ENCODE data around the gene SLC7A8.
A peak's percentile ranks its signal among the peaks of the same experiment; 100 is the strongest.

DNA sequence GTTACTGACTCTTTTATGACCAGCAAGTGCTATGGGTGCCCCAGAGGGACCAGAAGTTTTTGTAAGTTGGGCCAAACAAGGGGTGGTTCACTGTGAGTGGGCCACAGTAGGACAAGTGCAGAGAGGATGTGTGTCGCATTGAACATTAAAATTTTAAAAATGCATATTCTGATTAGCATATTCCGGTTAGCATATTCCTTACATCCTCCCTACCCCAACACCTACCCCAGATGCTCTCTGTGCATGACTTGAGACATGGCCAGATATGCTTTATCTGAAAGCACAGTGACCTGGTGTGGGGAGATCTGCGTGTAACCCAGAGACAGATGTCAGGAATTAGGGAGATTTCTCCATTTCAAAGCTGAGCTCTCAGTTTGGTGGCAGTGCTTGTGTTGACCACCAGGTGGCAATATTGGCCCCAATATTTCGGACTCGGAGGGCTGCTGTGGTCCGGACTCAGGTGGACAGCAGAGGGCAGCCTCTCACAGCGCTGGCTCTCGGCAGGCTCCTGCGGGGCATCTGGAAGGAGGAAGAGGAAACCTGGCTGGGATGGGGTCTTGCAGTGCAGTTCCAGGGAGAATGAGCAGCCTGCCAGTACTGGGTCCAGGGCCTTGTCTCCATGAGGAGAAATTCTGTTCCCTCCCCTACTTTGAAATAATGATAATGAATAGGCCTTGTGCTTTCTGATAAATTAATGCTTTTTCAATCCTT lies 62.8 kb downstream of the SLC7A8 start:
- TF ChIP-seq YY1 (IDR thresholded peaks at IDR 0.05; ENCODE audit: low read depth) (no peak), RAD21 (IDR thresholded peaks at IDR 0.05; ENCODE audit: low read depth) (peak; percentile 99), EGR1 (IDR thresholded peaks at IDR 0.05) (no peak), TAF1 (IDR thresholded peaks at IDR 0.05; ENCODE audit: low read depth) (no peak)

All from Ishikawa (cell line).